Heart right ventricle (tissue), 16 donors: Measurements from ENCODE around the gene LRP1B. TPM values are rescaled to one million over a fixed set of nuclear protein-coding genes. Genes with fewer than 3 reads are reported as not detected.

ENCODE experiments used
- ATAC-seq, 8 donors: fragments of 200-7000 bp; cut with Tn5 transposase; one replicate each; pipeline ENCODE4 v1.9.1; 2020; ENCODE audit warnings: mild to moderate bottlenecking in 8 of 8, moderate library complexity in 8 of 8, moderate number of reproducible peaks in 1 of 8
- DNase-seq, 2 donors: peaks; one replicate each; pipeline ENCODE4 v3.0.0-alpha.2; 2020
- H3K27ac ChIP-seq, 10 donors: fragments of 200-600 bp; sonication (generic) in 2 of 10; one replicate each; pipeline versions ENCODE4 v1.5.0 to v1.8.0; 2020 to 2022; ENCODE audit warnings: mild to moderate bottlenecking in 3 of 10
- H3K27me3 ChIP-seq, 7 donors: fragments of 200-600 bp; one replicate each; pipeline ENCODE4 v1.8.0; 2021 to 2022; ENCODE audit warnings: mild to moderate bottlenecking in 2 of 7
- H3K36me3 ChIP-seq, 9 donors: fragments of 200-600 bp; sonication (generic) in 1 of 9; one replicate each; pipeline versions ENCODE4 v1.5.0 to v1.8.0; 2020 to 2022; ENCODE audit warnings: mild to moderate bottlenecking in 2 of 9
- H3K4me1 ChIP-seq, 9 donors: fragments of 200-600 bp; sonication (generic) in 1 of 9; one replicate each; pipeline versions ENCODE4 v1.5.0 to v1.8.0; 2020 to 2022; ENCODE audit warnings: mild to moderate bottlenecking in 4 of 9
- H3K4me3 ChIP-seq, 10 donors: fragments of 200-600 bp; sonication (generic) in 2 of 10; one replicate each; pipeline versions ENCODE4 v1.5.0 to v1.8.0; 2020 to 2022; ENCODE audit warnings: mild to moderate bottlenecking in 7 of 10, moderate library complexity in 2 of 10
- H3K9me3 ChIP-seq, 11 donors: fragments of 200-600 bp in 10 of 11; sonication (generic) in 2 of 11; one replicate each; pipeline versions ENCODE4 v1.5.0 to v1.8.0; 2013 to 2022; ENCODE audit warnings: mild to moderate bottlenecking in 2 of 11, control low read depth in 1 of 11, moderate library complexity in 1 of 11
- WGBS, 2 donors: extraction: QIAGEN DNeasy Blood & Tissue Kit; methylation state at CpG; one replicate each; pipeline ENCODE4 v1.1.7; 2013; ENCODE audit warnings: inconsistent platforms in 1 of 2; 5-methylcytosine and 5-hydroxymethylcytosine counted together
- intact Hi-C, 10 donors: fragments of 100-400 bp; cut with DNase I; formaldehyde crosslinking; loops; one replicate each; pipeline versions ENCODE4 v1.11.1 to v1.14.2; 2022
- polyA plus RNA-seq, 2 donors: library from polyadenylated mRNA; stranded (reverse); fragments of 200-250 nt; gene quantifications; one replicate each; pipeline ENCODE4 v1.2.3, GENCODE V29; 2013
- total RNA-seq, 10 donors: library from RNA; stranded (reverse); fragmentation: NEBNext Ultra II Directional in 3 of 10; extraction: Animal tissue kit (Norgen Biotek cat#: 25700) in 3 of 10; gene quantifications; one replicate each; pipeline versions ENCODE4 v1.2.1 to v1.2.4, GENCODE V29; 2021 to 2023
- TF ChIP-seq, protein P1 (sequence below), 9 donors: fragments of 200-600 bp; sonication (generic) in 2 of 9; IDR thresholded peaks; one replicate each; pipeline versions ENCODE4 v1.5.0 to v1.8.0; 2021 to 2022; ENCODE audit warnings: antibody characterized with exemption in 9 of 9, mild to moderate bottlenecking in 5 of 9, moderate library complexity in 1 of 9
- donor health status: Arrhythmogenic right ventricular cardiomyopathy.
- donor health status: ischemic (EF 13 %, LVEDD 7.1; RV severe dilation, severe dysfunction).
- donor health status: healthy with polysubstance abuse.
- donor health status: DM: no; HTN: yes; CAD: no.
- donor health status: DM: no; HTN: no; CAD: no.
- donor health status: ischemic (EF 25% LVEDD 6.9; RV normal size, moderate dysfunction).
- donor health status: ischemic (EF 25% LVEDD 5.7; RV mildly dilated, moderate dysfunction).
- donor health status: healthy.
- donor health status: DM: yes; HTN: yes; CAD: no.
- donor health status: Ischemic cardiomyopathy.
- donor health status: ischemic (EF 35%, LVEDD 5.7; RV mildly dilated, moderate dysfunction).
- donor health status: nonischemic (EF 11% LVEDD 7.7; RV severe dilation, severe dysfunction).
- donor health status: DM: yes; HTN: yes; CAD: no.
- donor health status: PGD.
- donor health status: ischemic (EF 29% LVEDD 5.4; RV normal size, mild dysfunction).
- donor health status: nonischemic (EF 23%, LVEDD 6.1; RV moderate dilation, normal function).

LRP1B gene
- total and polyA plus RNA-seq, 12 donors = 0.02 to 0.27 (median 0.14) TPM; not detected in 1

GRCh38 chr2:141737492-141738255 is 393.1 kb downstream of the LRP1B start:
- H3K4me3 ChIP-seq = no peak overlapping the region
- no peak overlapping the region for H3K27ac ChIP-seq
- TF ChIP-seq, protein P1, sequence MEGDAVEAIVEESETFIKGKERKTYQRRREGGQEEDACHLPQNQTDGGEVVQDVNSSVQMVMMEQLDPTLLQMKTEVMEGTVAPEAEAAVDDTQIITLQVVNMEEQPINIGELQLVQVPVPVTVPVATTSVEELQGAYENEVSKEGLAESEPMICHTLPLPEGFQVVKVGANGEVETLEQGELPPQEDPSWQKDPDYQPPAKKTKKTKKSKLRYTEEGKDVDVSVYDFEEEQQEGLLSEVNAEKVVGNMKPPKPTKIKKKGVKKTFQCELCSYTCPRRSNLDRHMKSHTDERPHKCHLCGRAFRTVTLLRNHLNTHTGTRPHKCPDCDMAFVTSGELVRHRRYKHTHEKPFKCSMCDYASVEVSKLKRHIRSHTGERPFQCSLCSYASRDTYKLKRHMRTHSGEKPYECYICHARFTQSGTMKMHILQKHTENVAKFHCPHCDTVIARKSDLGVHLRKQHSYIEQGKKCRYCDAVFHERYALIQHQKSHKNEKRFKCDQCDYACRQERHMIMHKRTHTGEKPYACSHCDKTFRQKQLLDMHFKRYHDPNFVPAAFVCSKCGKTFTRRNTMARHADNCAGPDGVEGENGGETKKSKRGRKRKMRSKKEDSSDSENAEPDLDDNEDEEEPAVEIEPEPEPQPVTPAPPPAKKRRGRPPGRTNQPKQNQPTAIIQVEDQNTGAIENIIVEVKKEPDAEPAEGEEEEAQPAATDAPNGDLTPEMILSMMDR (IDR thresholded peaks at IDR 0.05) = no peak
- WGBS, 2 donors = 44 to 55% methylated on average over 3 of the region's 3 CpGs
- no peaks in the 10 kb centered on the region for H3K4me1 ChIP-seq
- no peak for DNase-seq
- no peaks in the 10 kb centered on the region for H3K27me3 ChIP-seq
- H3K9me3 ChIP-seq = peaks cover 0 to 3% (median 0%) of the 10 kb centered on the region in 11 donors
- no peak for ATAC-seq
- intact Hi-C loops = no loop called here
- H3K36me3 ChIP-seq = no peaks in the 10 kb centered on the region

- no peak overlapping the region for H3K27ac ChIP-seq
- 84 to 93% methylated on average over 2 of the region's 2 CpGs for WGBS, 2 donors
- no peak overlapping the region for H3K4me3 ChIP-seq
- DNase-seq (no peak), ATAC-seq (no peak)
- no peaks in the 10 kb centered on the region for H3K4me1 ChIP-seq
- H3K36me3 ChIP-seq = no peaks in the 10 kb centered on the region
- TF ChIP-seq, protein P1 (IDR thresholded peaks at IDR 0.05) = no peak
- intact Hi-C loops = no loop called here
- H3K9me3 ChIP-seq = peaks cover 0 to 3% (median 0%) of the 10 kb centered on the region in 11 donors
- no peaks in the 10 kb centered on the region for H3K27me3 ChIP-seq
Observed at GRCh38 chr2:141736466-141736865, 394.4 kb downstream of the LRP1B start.

- no peak for ATAC-seq
Observed at GRCh38 chr2:141728886-141729285, 401.9 kb downstream of the LRP1B start.

GRCh38 chr2:141728142-141728541 is 402.7 kb downstream of the LRP1B start:
- H3K4me3 ChIP-seq = no peak overlapping the region
- H3K27me3 ChIP-seq = no peaks in the 10 kb centered on the region
- no peak for DNase-seq
- intact Hi-C loops = no loop called here
- TF ChIP-seq, protein P1 (IDR thresholded peaks at IDR 0.05) = no peak
- H3K36me3 ChIP-seq = no peaks in the 10 kb centered on the region
- WGBS, 2 donors = 58% methylated on average over 3 of the region's 3 CpGs
- no peak overlapping the region for H3K27ac ChIP-seq
- H3K9me3 ChIP-seq = no peaks in the 10 kb centered on the region
- no peak for ATAC-seq
- no peaks in the 10 kb centered on the region for H3K4me1 ChIP-seq

More at GRCh38 chr2:141728886-141729285, 401.9 kb downstream of the LRP1B start:
- Histone ChIP-seq H3K4me1 (no peaks in the 10 kb centered on the region), H3K9me3 (peaks cover 0 to 3% (median 0%) of the 10 kb centered on the region in 11 donors), H3K36me3 (no peaks in the 10 kb centered on the region), H3K27me3 (no peaks in the 10 kb centered on the region), H3K4me3 (no peak overlapping the region), H3K27ac (no peak overlapping the region)
- DNase-seq = no peak
- TF ChIP-seq, protein P1 (IDR thresholded peaks at IDR 0.05) = no peak
- intact Hi-C loops = no loop called here
- 73 to 85% methylated on average over 1 of the region's 1 CpG for WGBS, 2 donors
